ENCODE results near the gene FANCE.

The FANCE gene

DNA sequence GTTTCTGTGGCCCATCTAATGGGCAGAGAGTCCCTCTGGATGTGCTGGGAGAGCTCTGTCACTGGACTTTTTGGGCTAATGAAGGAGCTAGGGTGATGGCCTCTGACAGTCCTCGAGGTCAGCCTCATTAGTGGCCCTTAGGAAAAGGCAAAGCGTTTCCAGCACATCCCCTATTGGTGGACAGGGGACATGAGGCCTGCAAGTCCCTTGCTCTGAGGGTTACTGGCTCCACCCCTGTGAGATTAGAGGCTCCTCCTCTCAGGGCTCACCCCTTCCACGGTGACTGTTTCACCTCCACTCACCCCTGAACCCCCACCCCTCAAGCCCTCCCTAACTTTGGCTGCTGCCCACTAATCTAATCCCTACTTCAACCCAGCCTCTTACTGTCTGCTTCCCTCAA, 12.8 kb upstream of the FANCE start:
- in situ Hi-C loops (cut with HindIII; ENCODE audit: low sequenced_read_pairs), result no loop called here
- no peak for TF ChIP-seq CTCF (IDR thresholded peaks at IDR 0.05; ENCODE audit: low read depth, low read length)

GRCh38 chr6:35441205-35441604, 10.9 kb upstream of the FANCE start:
- in situ Hi-C loops (cut with HindIII; ENCODE audit: low sequenced_read_pairs), result no loop called here
- no peak for DNase-seq (ENCODE audit: low read depth, low spot score)
- no peak for TF ChIP-seq CTCF (IDR thresholded peaks at IDR 0.05; ENCODE audit: low read depth, low read length)

More for the DNA sequence above, 12.8 kb upstream of the FANCE start:
- no peak for DNase-seq (ENCODE audit: low read depth, low spot score)
- H3K4me3 ChIP-seq (ENCODE audit: low read depth, low read length), result no peak overlapping the region

DNA sequence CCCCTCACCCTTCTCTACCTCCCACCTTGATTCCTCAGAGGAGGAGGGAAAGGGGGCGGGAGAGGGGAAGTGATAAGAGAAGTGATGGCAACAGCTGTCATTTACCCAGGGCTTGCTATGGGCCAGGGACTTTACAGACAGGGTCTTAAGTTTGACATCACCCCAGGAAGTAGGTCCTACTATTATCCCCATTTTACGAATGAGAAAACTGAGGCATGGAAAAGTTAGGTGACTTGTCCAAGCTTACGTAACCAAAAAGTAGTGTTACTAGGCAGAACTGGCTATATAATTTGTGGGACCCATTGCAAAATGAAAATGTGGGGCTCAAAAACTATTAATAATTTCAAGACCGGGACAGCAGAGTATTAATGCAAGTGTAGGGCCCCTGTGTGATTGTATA, 10.5 kb upstream of the FANCE start:
- H3K4me3 ChIP-seq (ENCODE audit: low read depth, low read length), result no peak overlapping the region
- DNase-seq (ENCODE audit: low read depth, low spot score), result no peak
- no peak for TF ChIP-seq CTCF (IDR thresholded peaks at IDR 0.05; ENCODE audit: low read depth, low read length)
- in situ Hi-C loops (cut with HindIII; ENCODE audit: low sequenced_read_pairs), result no loop called here

More at GRCh38 chr6:35441205-35441604, 10.9 kb upstream of the FANCE start:
- H3K4me3 ChIP-seq (ENCODE audit: low read depth, low read length), result no peak overlapping the region

GRCh38 chr6:35442693-35443092, 9.4 kb upstream of the FANCE start:
- no peak overlapping the region for H3K4me3 ChIP-seq (ENCODE audit: low read depth, low read length)
- no peak for TF ChIP-seq CTCF (IDR thresholded peaks at IDR 0.05; ENCODE audit: low read depth, low read length)
- in situ Hi-C loops (cut with HindIII; ENCODE audit: low sequenced_read_pairs), result no loop called here
- DNase-seq (ENCODE audit: low read depth, low spot score), result no peak

- in situ Hi-C loops (cut with HindIII; ENCODE audit: low sequenced_read_pairs), result no loop called here
- no peak for DNase-seq (ENCODE audit: low read depth, low spot score)
Measured at GRCh38 chr6:35443341-35444030, 8.7 kb upstream of the FANCE start.

DNA sequence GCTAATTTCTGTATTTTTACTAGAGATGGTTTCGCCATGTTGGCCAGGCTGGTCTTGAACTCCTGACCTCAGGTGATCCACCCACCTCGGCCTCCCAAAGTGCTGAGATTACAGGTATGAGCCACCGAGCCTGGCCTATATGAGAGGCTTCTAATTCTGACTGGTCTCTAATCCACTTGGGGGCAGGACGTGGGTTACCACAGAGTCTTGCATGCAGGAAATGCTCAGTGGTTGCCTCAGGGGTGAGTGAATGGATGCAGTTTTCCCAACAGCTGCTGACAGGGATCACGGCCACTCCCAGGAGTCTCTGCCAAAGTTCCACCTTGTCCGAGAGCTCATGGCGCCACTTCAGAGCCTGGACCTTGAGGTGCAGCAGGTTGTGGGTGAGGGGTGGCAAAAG, 6.4 kb upstream of the FANCE start:
- in situ Hi-C loops (cut with HindIII; ENCODE audit: low sequenced_read_pairs), result no loop called here
- DNase-seq (ENCODE audit: low read depth, low spot score), result no peak

More at GRCh38 chr6:35443341-35444030, 8.7 kb upstream of the FANCE start:
- no peak overlapping the region for H3K4me3 ChIP-seq (ENCODE audit: low read depth, low read length)
- TF ChIP-seq CTCF (IDR thresholded peaks at IDR 0.05; ENCODE audit: low read depth, low read length), result no peak

More for the DNA sequence above, 6.4 kb upstream of the FANCE start:
- TF ChIP-seq CTCF (IDR thresholded peaks at IDR 0.05; ENCODE audit: low read depth, low read length), result no peak
- H3K4me3 ChIP-seq (ENCODE audit: low read depth, low read length), result no peak overlapping the region
